Rectal smooth muscle tissue (tissue), 1 donor: ENCODE data around the gene RAB3A.

ENCODE experiments used
- H3K27ac ChIP-seq: one replicate; pipeline ENCODE4 v1.7.0; 2013; ENCODE audit warnings: low read depth, low read length, inconsistent platforms
- H3K27me3 ChIP-seq: one replicate; pipeline ENCODE4 v1.7.0; 2013; ENCODE audit warnings: low read length; ENCODE audit not compliant: control insufficient read depth, insufficient read depth
- H3K36me3 ChIP-seq: one replicate; pipeline ENCODE4 v1.7.0; 2013; ENCODE audit warnings: low read length; ENCODE audit not compliant: control insufficient read depth, insufficient read depth
- H3K4me1 ChIP-seq: one replicate; pipeline ENCODE4 v1.7.0; 2013; ENCODE audit warnings: low read length; ENCODE audit not compliant: control insufficient read depth, insufficient read depth
- H3K4me3 ChIP-seq: one replicate; pipeline ENCODE4 v1.7.0; 2013; ENCODE audit warnings: low read length
- H3K9ac ChIP-seq: one replicate; pipeline ENCODE4 v1.7.0; 2013; ENCODE audit warnings: low read length

RAB3A gene

GRCh38 chr19:18190278-18190677 lies 13.6 kb downstream of the RAB3A start:
- Histone ChIP-seq H3K4me1 (peaks cover 13% of the 10 kb centered on the region), H3K4me3 (no peak overlapping the region), H3K36me3 (no peaks in the 10 kb centered on the region), H3K27ac (no peak overlapping the region), H3K9ac (no peak overlapping the region), H3K27me3 (no peaks in the 10 kb centered on the region)

- H3K4me3 ChIP-seq = no peak overlapping the region
- H3K27me3 ChIP-seq = no peaks in the 10 kb centered on the region
- H3K36me3 ChIP-seq = no peaks in the 10 kb centered on the region
- no peak overlapping the region for H3K27ac ChIP-seq
- H3K4me1 ChIP-seq = no peaks in the 10 kb centered on the region
- H3K9ac ChIP-seq = no peak overlapping the region
These were observed 18.3 kb downstream of the RAB3A start for GRCh38 chr19:18185538-18185937.

GRCh38 chr19:18183529-18183928 lies 20.3 kb downstream of the RAB3A start:
- H3K27ac ChIP-seq = no peak overlapping the region

GRCh38 chr19:18179957-18180356 lies 23.9 kb downstream of the RAB3A start:
- Histone ChIP-seq H3K36me3 (no peaks in the 10 kb centered on the region), H3K4me1 (no peaks in the 10 kb centered on the region), H3K27ac (no peak overlapping the region), H3K4me3 (no peak overlapping the region), H3K27me3 (no peaks in the 10 kb centered on the region), H3K9ac (no peak overlapping the region)

More at GRCh38 chr19:18183529-18183928, 20.3 kb downstream of the RAB3A start:
- no peak overlapping the region for H3K4me3 ChIP-seq
- H3K4me1 ChIP-seq = no peaks in the 10 kb centered on the region
- no peaks in the 10 kb centered on the region for H3K36me3 ChIP-seq
- no peak overlapping the region for H3K9ac ChIP-seq
- H3K27me3 ChIP-seq = no peaks in the 10 kb centered on the region

GRCh38 chr19:18176367-18177310 lies 27.2 kb downstream of the RAB3A start:
- no peak overlapping the region for H3K9ac ChIP-seq
- peaks cover 3% of the 10 kb centered on the region for H3K4me1 ChIP-seq
- H3K27ac ChIP-seq = no peak overlapping the region
- H3K36me3 ChIP-seq = no peaks in the 10 kb centered on the region
- no peak overlapping the region for H3K4me3 ChIP-seq
- no peaks in the 10 kb centered on the region for H3K27me3 ChIP-seq

- no peak overlapping the region for H3K9ac ChIP-seq
- no peaks in the 10 kb centered on the region for H3K36me3 ChIP-seq
- no peaks in the 10 kb centered on the region for H3K27me3 ChIP-seq
- no peak overlapping the region for H3K27ac ChIP-seq
- peak overlapping the region; percentile 32 for H3K4me3 ChIP-seq
- H3K4me1 ChIP-seq = peaks cover 3% of the 10 kb centered on the region
These were observed 28.9 kb downstream of the RAB3A start for GRCh38 chr19:18174983-18175382.

- Histone ChIP-seq H3K27me3 (no peaks in the 10 kb centered on the region), H3K27ac (no peak within 1 kb of the TSS), H3K4me1 (peaks cover 3% of the 10 kb centered on the region), H3K9ac (peak within 1 kb of the TSS; percentile 39), H3K36me3 (peaks cover 3% of the 10 kb centered on the region), H3K4me3 (peak within 1 kb of the TSS; percentile 82)
These were observed 30.1 kb downstream of the RAB3A start, which contains the start of gene IFI30 for GRCh38 chr19:18173572-18174288. Gene IFI30, plus strand, starts transcription at chr19:18173813. Its CDS starts 29 bp downstream, at chr19:18173842.

- H3K9ac ChIP-seq = peak overlapping the region; percentile 39
- no peaks in the 10 kb centered on the region for H3K27me3 ChIP-seq
- peak overlapping the region; percentile 82 for H3K4me3 ChIP-seq
- H3K4me1 ChIP-seq = peaks cover 3% of the 10 kb centered on the region
- no peak overlapping the region for H3K27ac ChIP-seq
- peaks cover 5% of the 10 kb centered on the region for H3K36me3 ChIP-seq
These were observed 30.7 kb downstream of the RAB3A start for GRCh38 chr19:18173054-18173571.

- H3K36me3 ChIP-seq = peaks cover 5% of the 10 kb centered on the region
- no peak overlapping the region for H3K9ac ChIP-seq
- no peak overlapping the region for H3K27ac ChIP-seq
- H3K4me1 ChIP-seq = peaks cover 3% of the 10 kb centered on the region
- no peaks in the 10 kb centered on the region for H3K27me3 ChIP-seq
- H3K4me3 ChIP-seq = no peak overlapping the region
These were observed 31.4 kb downstream of the RAB3A start for GRCh38 chr19:18172331-18173053.

GRCh38 chr19:18171605-18172327 lies 32.1 kb downstream of the RAB3A start:
- Histone ChIP-seq H3K4me3 (no peak overlapping the region), H3K4me1 (peaks cover 3% of the 10 kb centered on the region), H3K27me3 (no peaks in the 10 kb centered on the region), H3K9ac (no peak overlapping the region), H3K36me3 (peaks cover 7% of the 10 kb centered on the region), H3K27ac (no peak overlapping the region)

- Histone ChIP-seq H3K4me3 (no peak overlapping the region), H3K36me3 (peaks cover 14% of the 10 kb centered on the region), H3K27ac (peak overlapping the region; percentile 11), H3K4me1 (peaks cover 3% of the 10 kb centered on the region), H3K27me3 (no peaks in the 10 kb centered on the region), H3K9ac (no peak overlapping the region)
These were observed 33.1 kb downstream of the RAB3A start for GRCh38 chr19:18170714-18171255.
